ENCODE data around the gene SP5.
A peak's percentile ranks its signal among the peaks of the same experiment; 100 is the strongest.

SP5 gene

DNA sequence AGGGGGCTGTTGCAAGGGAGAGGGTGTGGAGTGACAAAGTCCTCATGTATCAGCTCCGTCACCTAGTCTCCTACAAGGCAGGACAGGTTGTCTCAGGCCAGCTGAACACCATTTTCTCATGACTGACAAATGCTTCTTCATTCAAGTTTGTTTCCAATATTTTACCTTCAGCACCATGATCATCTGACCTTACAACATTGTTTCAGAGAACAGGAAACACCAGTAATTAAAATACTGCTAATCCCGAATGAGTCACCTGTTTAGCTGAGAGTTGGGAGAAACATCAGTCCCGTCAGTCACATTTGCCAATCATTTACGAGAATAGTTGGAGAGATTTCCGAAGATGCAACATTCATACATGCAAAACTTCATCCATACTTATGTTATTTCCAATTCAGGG is 25.7 kb upstream of the SP5 start:
- Histone ChIP-seq H3K27me3 (ENCODE audit: insufficient read depth, low read length, poor library complexity) (no peaks in the 10 kb centered on the region), H3K27ac (ENCODE audit: low read depth, low read length) (no peak overlapping the region), H3K4me2 (ENCODE audit: low read length) (no peak overlapping the region), H3K18ac (ENCODE audit: low read length) (no peak overlapping the region), H4K5ac (ENCODE audit: low read length) (no peak overlapping the region), H3K79me2 (ENCODE audit: control insufficient read depth, insufficient read depth, low read length) (no peaks in the 10 kb centered on the region), H4K8ac (ENCODE audit: low read depth, low read length) (no peak overlapping the region), H2AK5ac (ENCODE audit: low read length) (no peak overlapping the region), H3K79me1 (ENCODE audit: low read length) (peaks cover 1% of the 10 kb centered on the region), H3K23ac (ENCODE audit: low read length) (no peak overlapping the region), H2BK120ac (ENCODE audit: low read depth, low read length) (no peak overlapping the region), H3K36me3 (ENCODE audit: control insufficient read depth, insufficient read depth, low read length) (no peaks in the 10 kb centered on the region), H2BK5ac (ENCODE audit: low read length) (no peak overlapping the region), H3K4me1 (ENCODE audit: control insufficient read depth, low read depth, low read length) (peaks cover 8% of the 10 kb centered on the region), H3K56ac (ENCODE audit: low read length) (peak overlapping the region; percentile 25), H2BK15ac (replicated peaks; ENCODE audit: low read depth) (no peak overlapping the region), H3K9ac (ENCODE audit: low read length) (no peak overlapping the region), H3K4me3 (ENCODE audit: low read length) (no peak overlapping the region), H3K4ac (ENCODE audit: low read depth, low read length) (no peak overlapping the region)
- WGBS (ENCODE audit: extremely low coverage, insufficient coverage, low lambda C conversion rate), result no CpG with 5 or more reads among the region's 5 CpGs
- no peak for DNase-seq

DNA sequence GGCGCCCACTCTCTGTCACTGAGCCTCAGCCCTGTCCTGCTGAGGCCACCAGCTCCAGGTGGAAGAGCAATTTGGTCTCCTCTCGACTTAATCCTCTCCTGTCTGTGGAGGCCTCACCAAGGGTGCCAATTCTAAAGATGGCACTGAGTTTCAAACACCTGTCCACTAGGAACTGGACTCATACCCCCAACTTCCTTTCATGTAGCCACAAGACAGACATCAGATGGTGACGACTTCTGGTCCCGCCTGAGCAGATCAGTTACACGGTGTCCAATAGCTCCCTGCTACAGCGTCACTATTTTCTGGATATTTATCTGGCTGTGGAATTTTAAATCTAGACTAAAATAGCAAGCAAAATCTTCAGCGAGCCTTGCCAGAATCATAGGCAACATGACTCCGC is 24.5 kb upstream of the SP5 start:
- Histone ChIP-seq H3K27ac (ENCODE audit: low read depth, low read length) (no peak overlapping the region), H3K56ac (ENCODE audit: low read length) (no peak overlapping the region), H3K79me2 (ENCODE audit: control insufficient read depth, insufficient read depth, low read length) (no peaks in the 10 kb centered on the region), H4K5ac (ENCODE audit: low read length) (no peak overlapping the region), H2BK15ac (replicated peaks; ENCODE audit: low read depth) (no peak overlapping the region), H2AK5ac (ENCODE audit: low read length) (no peak overlapping the region), H3K23ac (ENCODE audit: low read length) (no peak overlapping the region), H3K9ac (ENCODE audit: low read length) (no peak overlapping the region), H3K4me3 (ENCODE audit: low read length) (no peak overlapping the region), H3K27me3 (ENCODE audit: insufficient read depth, low read length, poor library complexity) (no peaks in the 10 kb centered on the region), H2BK5ac (ENCODE audit: low read length) (no peak overlapping the region), H3K4me2 (ENCODE audit: low read length) (no peak overlapping the region), H3K4me1 (ENCODE audit: control insufficient read depth, low read depth, low read length) (peaks cover 13% of the 10 kb centered on the region), H3K4ac (ENCODE audit: low read depth, low read length) (peak overlapping the region; percentile 18), H3K36me3 (ENCODE audit: control insufficient read depth, insufficient read depth, low read length) (no peaks in the 10 kb centered on the region), H4K8ac (ENCODE audit: low read depth, low read length) (no peak overlapping the region), H3K18ac (ENCODE audit: low read length) (peak overlapping the region; percentile 6), H2BK120ac (ENCODE audit: low read depth, low read length) (no peak overlapping the region), H3K79me1 (ENCODE audit: low read length) (peaks cover 1% of the 10 kb centered on the region)
- DNase-seq, result no peak
- no CpG with 5 or more reads among the region's 8 CpGs for WGBS (ENCODE audit: extremely low coverage, insufficient coverage, low lambda C conversion rate)

DNA sequence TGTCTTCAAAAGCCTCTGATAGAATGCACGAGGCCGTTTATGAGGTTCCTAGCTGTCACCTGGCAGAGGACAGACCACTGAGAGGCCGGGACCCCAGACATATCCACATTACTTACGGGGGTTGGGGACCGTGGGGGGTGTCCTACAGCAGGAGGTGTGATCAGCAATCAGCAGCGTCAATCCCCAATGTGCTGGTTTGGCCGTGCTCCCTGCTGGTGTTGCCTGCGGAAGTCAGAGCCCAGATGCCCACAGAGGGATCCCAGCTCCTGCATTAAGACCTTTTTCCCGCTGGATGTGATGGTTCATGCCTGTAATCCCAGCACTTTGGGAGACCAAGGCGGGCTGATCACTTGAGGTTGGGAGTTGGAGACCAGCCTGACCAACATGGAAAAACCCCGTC is 20.8 kb upstream of the SP5 start:
- Histone ChIP-seq H3K9ac (ENCODE audit: low read length) (no peak overlapping the region), H3K27ac (ENCODE audit: low read depth, low read length) (no peak overlapping the region)

DNA sequence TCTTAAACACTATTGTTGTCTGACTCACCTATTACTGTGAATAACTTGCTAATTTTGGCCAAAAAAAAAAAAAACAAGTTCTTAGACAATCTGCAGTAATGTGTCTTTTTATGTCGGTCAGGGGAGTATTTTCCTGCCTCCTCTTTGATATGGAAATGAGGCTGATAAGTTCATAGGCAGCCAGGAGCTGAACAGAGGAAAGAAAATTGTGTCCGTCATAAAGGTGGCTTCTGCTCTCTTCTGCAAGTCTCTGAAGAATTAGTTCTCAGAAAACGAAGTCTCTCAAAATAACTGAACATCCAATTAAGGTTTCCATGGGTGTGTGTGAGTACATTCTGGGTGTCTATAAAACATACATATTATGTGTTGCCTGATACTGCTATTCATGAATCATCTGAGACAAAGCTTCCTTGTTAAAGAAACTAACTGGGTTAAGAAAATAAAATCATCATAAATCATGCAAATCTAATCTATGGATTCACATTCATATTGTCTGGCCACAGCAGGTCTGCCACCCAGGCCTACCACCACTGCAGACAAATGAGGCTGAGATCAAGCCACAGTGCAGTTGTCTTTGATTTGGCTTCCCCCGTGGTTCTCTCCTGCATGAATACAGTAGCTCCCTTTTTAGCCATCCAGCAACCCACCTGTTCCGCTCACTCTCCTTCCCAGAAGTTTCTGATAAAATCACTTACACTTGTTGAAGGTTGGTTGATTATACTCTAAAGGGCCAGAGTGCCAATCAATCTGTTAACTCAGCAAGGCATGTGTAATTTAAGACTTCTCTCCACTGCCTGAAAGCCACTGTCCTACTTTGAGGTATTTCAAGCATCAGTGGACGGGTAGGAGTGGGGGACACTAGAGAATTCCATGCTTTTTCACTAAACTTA is 19.4 kb upstream of the SP5 start:
- Histone ChIP-seq H2BK5ac (ENCODE audit: low read length) (peak overlapping the region; percentile 5), H3K4me1 (ENCODE audit: control insufficient read depth, low read depth, low read length) (peaks cover 12% of the 10 kb centered on the region), H3K27me3 (ENCODE audit: insufficient read depth, low read length, poor library complexity) (no peaks in the 10 kb centered on the region), H3K4ac (ENCODE audit: low read depth, low read length) (no peak overlapping the region), H4K5ac (ENCODE audit: low read length) (no peak overlapping the region), H3K9ac (ENCODE audit: low read length) (no peak overlapping the region), H2BK15ac (replicated peaks; ENCODE audit: low read depth) (peak overlapping the region; percentile 23), H3K23ac (ENCODE audit: low read length) (no peak overlapping the region), H3K56ac (ENCODE audit: low read length) (peak overlapping the region; percentile 4), H3K36me3 (ENCODE audit: control insufficient read depth, insufficient read depth, low read length) (no peaks in the 10 kb centered on the region), H2BK120ac (ENCODE audit: low read depth, low read length) (peak overlapping the region; percentile 98), H4K8ac (ENCODE audit: low read depth, low read length) (no peak overlapping the region), H3K79me1 (ENCODE audit: low read length) (peaks cover 1% of the 10 kb centered on the region), H2AK5ac (ENCODE audit: low read length) (no peak overlapping the region), H3K27ac (ENCODE audit: low read depth, low read length) (peak overlapping the region; percentile 45), H3K18ac (ENCODE audit: low read length) (peak overlapping the region; percentile 94), H3K4me3 (ENCODE audit: low read length) (no peak overlapping the region), H3K4me2 (ENCODE audit: low read length) (no peak overlapping the region), H3K79me2 (ENCODE audit: control insufficient read depth, insufficient read depth, low read length) (no peaks in the 10 kb centered on the region)
- no CpG with 5 or more reads among the region's 6 CpGs for WGBS (ENCODE audit: extremely low coverage, insufficient coverage, low lambda C conversion rate)
- peak; percentile 41 for DNase-seq

More for the DNA sequence above, 20.8 kb upstream of the SP5 start:
- H2AK5ac ChIP-seq (ENCODE audit: low read length), result no peak overlapping the region
- no peak overlapping the region for H3K4me3 ChIP-seq (ENCODE audit: low read length)
- no peak overlapping the region for H3K23ac ChIP-seq (ENCODE audit: low read length)
- WGBS (ENCODE audit: extremely low coverage, insufficient coverage, low lambda C conversion rate), result no CpG with 5 or more reads among the region's 11 CpGs
- H2BK120ac ChIP-seq (ENCODE audit: low read depth, low read length), result no peak overlapping the region
- no peaks in the 10 kb centered on the region for H3K79me2 ChIP-seq (ENCODE audit: control insufficient read depth, insufficient read depth, low read length)
- no peaks in the 10 kb centered on the region for H3K27me3 ChIP-seq (ENCODE audit: insufficient read depth, low read length, poor library complexity)
- no peak overlapping the region for H3K56ac ChIP-seq (ENCODE audit: low read length)
- H3K4ac ChIP-seq (ENCODE audit: low read depth, low read length), result no peak overlapping the region
- no peak overlapping the region for H4K5ac ChIP-seq (ENCODE audit: low read length)
- peaks cover 15% of the 10 kb centered on the region for H3K4me1 ChIP-seq (ENCODE audit: control insufficient read depth, low read depth, low read length)
- no peak overlapping the region for H2BK15ac ChIP-seq (replicated peaks; ENCODE audit: low read depth)
- no peak overlapping the region for H2BK5ac ChIP-seq (ENCODE audit: low read length)
- H4K8ac ChIP-seq (ENCODE audit: low read depth, low read length), result no peak overlapping the region
- DNase-seq, result peak; percentile 49
- H3K36me3 ChIP-seq (ENCODE audit: control insufficient read depth, insufficient read depth, low read length), result no peaks in the 10 kb centered on the region
- H3K18ac ChIP-seq (ENCODE audit: low read length), result peak overlapping the region; percentile 2
- peaks cover 1% of the 10 kb centered on the region for H3K79me1 ChIP-seq (ENCODE audit: low read length)
- no peak overlapping the region for H3K4me2 ChIP-seq (ENCODE audit: low read length)

DNA sequence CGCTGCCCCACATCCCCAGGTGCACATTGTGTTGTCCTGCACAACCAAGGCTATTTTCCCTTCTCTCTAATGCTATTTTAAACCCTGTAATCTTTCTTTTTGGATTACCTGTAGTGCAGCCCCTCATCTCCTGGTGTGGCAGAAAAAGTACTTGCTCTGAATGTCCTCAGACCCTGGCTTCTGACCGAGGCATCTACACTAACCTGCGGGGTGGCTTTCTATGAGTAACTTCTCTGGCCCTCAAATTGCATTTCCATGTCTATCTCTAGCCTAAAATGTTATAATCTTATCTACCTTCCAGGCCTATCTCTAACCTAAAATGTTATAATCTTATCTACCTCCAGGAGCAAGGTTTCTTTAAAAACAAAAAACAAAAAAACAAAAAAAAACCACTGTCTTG is 18.2 kb upstream of the SP5 start:
- H3K27me3 ChIP-seq (ENCODE audit: insufficient read depth, low read length, poor library complexity), result no peaks in the 10 kb centered on the region

More for the DNA sequence above, 18.2 kb upstream of the SP5 start:
- Histone ChIP-seq H3K18ac (ENCODE audit: low read length) (no peak overlapping the region), H3K4ac (ENCODE audit: low read depth, low read length) (peak overlapping the region; percentile 71), H3K27ac (ENCODE audit: low read depth, low read length) (peak overlapping the region; percentile 85), H3K79me1 (ENCODE audit: low read length) (peaks cover 1% of the 10 kb centered on the region), H2BK120ac (ENCODE audit: low read depth, low read length) (no peak overlapping the region), H3K4me3 (ENCODE audit: low read length) (no peak overlapping the region), H2BK5ac (ENCODE audit: low read length) (peak overlapping the region; percentile 56), H3K79me2 (ENCODE audit: control insufficient read depth, insufficient read depth, low read length) (no peaks in the 10 kb centered on the region), H4K8ac (ENCODE audit: low read depth, low read length) (no peak overlapping the region), H2BK15ac (replicated peaks; ENCODE audit: low read depth) (no peak overlapping the region), H3K56ac (ENCODE audit: low read length) (peak overlapping the region; percentile 4), H4K5ac (ENCODE audit: low read length) (no peak overlapping the region), H3K4me1 (ENCODE audit: control insufficient read depth, low read depth, low read length) (peaks cover 13% of the 10 kb centered on the region), H3K23ac (ENCODE audit: low read length) (no peak overlapping the region), H3K36me3 (ENCODE audit: control insufficient read depth, insufficient read depth, low read length) (no peaks in the 10 kb centered on the region), H2AK5ac (ENCODE audit: low read length) (no peak overlapping the region), H3K4me2 (ENCODE audit: low read length) (no peak overlapping the region), H3K9ac (ENCODE audit: low read length) (no peak overlapping the region)
- peak; percentile 89 for DNase-seq
- WGBS (ENCODE audit: extremely low coverage, insufficient coverage, low lambda C conversion rate), result no CpG with 5 or more reads among the region's 3 CpGs
